HPDE6-E6E7 (cell line): ENCODE measurements around the gene WAS.
"Not testable (repeated sequence)": the region's sequence is repeated elsewhere in the genome, so short reads cannot be mapped to it uniquely, and the experiment has no call there.

Experiments
- DNase-seq: peaks from one replicate; pipeline ENCODE4 v3.0.0; 2011; ENCODE audit warnings: missing footprints; ENCODE audit errors: extremely low spot score

WAS gene

GRCh38 chrX:48685416-48685815 lies 1.8 kb downstream of the WAS start:
- no peak for DNase-seq

DNA sequence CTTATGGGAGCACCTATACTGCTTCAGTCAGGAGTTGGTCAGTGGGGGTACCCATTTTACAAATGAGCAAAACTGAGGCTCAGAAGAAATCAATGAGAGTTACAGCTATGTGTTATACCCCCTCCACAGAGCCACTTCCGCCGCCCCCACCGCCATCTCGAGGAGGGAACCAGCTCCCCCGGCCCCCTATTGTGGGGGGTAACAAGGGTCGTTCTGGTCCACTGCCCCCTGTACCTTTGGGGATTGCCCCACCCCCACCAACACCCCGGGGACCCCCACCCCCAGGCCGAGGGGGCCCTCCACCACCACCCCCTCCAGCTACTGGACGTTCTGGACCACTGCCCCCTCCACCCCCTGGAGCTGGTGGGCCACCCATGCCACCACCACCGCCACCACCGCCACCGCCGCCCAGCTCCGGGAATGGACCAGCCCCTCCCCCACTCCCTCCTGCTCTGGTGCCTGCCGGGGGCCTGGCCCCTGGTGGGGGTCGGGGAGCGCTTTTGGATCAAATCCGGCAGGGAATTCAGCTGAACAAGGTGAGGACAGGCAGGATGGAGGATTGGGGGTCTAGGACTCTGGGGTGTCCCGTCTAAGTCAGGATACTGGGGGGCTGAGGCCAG lies 5.0 kb downstream of the WAS start:
- DNase-seq: no peak

GRCh38 chrX:48689208-48689920 lies 5.8 kb downstream of the WAS start:
- no peak for DNase-seq

DNA sequence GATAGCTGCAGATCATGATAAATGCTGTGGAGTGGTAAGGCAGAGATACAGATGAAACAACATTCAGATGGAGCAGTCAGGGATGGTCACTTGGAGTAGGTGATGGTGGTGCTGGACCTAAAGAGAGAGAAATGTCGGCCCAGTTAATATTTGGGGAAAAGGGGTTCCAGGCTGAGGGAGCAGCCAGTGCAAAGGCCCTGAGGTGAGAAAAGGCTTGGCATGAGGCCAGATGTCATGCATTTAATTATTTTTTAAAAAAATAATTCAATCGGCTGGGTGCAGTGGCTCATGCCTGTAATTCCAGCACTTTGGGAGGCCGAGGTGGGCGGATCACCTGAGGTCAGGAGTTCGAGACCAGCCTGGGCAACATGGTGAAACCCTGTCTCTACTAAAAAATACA lies 8.1 kb downstream of the WAS start:
- not testable (repeated sequence) for DNase-seq

DNA sequence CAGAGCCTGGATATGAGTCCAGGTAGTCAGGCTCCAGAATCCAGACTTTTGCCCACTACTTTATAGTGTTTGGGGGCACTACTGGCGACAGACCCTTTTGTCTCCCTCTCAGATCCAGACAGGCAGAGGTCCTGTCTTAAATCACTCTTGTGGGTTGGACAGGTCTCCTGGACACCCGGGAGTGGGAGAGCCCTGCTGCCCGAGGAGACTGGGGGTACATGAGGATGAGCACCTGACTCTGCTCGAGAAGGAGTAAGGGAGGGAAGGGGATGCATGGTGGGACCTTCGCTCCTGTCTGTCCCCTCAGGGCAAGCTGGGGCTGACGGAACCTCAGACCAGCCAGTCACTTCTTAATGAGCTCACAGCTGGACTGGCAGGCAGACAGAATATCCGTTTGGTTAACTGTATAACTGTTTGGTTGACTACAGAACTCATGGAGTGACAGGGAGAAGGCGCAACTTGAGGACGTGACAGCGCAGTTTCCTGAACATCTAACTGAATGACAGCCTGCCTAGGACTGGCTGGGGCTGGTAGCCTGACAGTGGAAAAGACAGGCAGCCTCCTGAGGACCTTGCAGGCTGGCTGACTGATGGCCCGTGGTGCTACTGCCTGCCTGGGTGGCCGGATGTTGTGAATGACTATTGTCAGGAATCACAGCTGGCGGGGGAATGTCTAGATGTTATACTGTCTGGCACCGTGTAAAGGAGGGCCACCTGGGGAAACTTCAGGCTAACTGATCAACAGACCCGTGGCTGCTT lies 11.4 kb downstream of the WAS start:
- no peak for DNase-seq

DNA sequence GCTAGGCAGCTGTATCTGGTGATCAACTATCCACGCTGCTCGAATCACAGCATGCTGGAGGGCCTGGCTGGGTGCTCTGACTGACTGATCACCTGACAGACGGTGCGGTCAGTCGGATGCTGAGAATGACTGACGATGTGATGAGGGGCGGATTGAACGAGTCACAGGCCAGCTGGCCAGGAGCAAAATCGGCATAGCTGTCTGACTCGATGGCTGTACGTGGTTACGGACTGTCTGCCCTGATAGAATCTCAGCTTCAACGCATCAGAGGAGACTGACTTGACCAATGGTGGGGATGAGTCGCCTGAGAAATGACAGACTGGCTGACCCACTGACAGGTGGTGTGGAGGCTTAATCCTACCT lies 11.9 kb downstream of the WAS start:
- no peak for DNase-seq

- DNase-seq: no peak
Observed at GRCh38 chrX:48695925-48696300, 12.3 kb downstream of the WAS start.

GRCh38 chrX:48696301-48696908 lies 12.8 kb downstream of the WAS start, which contains the start of gene SUV39H1:
Gene SUV39H1 (plus strand): TSS chrX:48696734. CDS start chrX:48696785, 51 bp downstream.
- peak; percentile 74 for DNase-seq

DNA sequence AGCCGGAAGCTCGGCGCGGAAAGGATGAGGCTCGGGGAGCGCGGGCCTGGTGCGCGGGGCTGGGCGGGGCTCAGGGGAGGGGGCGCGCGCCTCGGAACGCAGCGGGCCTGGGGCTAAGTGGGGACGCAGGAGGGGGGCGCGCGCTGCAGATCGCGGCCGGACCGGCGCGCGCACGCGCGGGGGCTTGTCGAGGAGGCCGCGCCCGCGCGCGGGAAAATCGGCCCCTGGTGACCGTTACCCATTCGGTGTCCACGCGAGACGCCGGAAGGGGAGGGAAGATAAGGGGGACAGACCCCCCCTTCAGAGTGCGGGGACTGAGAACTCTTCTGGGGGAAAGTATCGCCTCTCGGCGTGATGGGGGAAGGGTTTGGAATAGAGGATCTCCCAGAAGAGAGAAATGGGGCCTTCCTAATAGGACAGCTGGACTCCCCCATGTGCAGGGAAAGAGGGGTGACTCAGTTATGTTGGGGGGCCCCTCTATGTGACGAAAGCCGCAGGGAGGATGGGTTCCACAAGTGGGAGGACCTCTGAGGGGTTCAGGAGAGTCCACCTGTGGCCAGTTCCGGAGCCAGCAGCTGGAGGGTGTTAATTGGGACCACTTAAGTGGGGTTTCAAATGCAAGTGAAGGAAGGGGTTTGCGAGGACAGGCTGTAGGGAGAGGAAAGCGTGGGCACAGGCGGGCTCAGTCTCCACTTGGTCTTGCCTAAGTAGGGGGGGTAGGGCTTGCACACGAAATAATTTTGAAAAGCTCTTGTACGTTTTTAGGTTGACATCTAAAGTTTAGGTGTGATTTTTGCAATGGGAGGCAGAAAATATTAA lies 13.5 kb downstream of the WAS start:
- DNase-seq: no peak

DNA sequence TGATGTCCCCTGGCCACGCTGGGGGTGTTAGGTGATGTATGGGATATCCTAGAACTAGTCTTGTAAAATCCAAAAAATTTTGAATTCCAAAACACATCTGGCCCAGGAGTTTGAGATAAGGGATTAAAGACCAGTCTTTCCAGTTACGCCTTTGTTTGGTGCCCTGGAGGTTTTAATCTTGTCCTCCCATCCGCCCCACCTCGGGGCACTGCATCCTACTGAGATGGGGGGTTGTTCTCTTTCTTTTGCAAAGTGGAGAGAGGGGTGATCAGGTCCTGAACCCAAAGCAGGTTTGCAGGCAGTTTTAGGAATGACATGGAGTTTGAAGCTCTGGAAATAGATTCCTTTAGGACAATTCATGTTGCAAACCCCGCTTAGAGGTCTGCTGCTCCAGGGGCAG lies 14.7 kb downstream of the WAS start:
- DNase-seq: no peak

- no peak for DNase-seq
Observed at GRCh38 chrX:48700246-48700645, 16.6 kb downstream of the WAS start.

DNA sequence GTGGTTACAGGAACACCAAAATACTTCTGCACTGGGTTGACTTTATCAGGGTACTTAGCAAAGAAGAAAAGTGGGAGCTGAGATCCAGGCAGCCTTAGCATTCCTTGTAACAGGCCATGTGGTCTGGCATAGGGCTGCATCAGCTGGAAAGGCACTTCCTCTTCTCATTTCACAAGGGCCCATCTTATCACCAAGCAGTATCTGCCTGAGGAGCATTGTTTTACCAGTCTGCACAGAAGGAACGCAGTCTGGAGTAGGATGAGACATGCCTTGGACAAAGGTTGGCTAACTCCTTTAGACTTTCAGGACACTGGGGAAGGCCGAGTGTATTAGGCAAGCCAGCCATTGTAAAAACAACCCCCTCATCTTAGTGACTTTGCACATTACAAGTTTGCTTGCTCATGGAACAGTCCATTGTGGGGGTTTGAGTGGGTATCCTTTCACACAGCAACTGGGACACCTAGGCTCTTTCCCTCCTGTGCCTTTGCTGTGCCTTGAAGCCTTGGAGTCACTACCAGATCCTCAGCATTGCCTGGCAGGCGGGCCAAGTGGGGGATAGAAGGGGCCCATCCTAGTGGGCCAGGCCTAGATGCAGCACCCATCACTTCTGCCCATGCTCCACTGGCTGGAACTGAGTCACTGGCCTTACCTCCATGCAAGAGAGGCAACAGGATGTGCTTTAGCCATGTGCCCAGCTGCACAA lies 17.5 kb downstream of the WAS start:
- DNase-seq: no peak

DNA sequence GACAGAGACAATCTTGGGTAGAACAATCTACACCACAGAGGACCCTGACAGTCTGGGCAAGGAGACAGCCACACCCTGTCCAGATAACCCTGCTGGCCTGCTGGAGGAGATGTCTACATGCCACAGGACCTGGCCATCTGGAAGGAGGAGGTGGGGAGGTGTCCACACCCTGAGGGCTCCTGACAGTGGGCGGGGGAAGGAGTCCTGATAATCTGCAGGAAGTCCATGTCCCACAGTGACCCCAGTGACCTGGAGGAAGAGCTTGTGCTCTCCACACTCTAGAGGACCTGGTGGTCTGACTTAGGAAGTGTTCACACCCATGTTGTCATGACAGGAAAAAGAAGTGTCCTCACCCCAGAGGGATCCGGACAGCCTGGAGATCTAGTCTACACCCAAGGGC lies 18.4 kb downstream of the WAS start:
- no peak for DNase-seq

DNA sequence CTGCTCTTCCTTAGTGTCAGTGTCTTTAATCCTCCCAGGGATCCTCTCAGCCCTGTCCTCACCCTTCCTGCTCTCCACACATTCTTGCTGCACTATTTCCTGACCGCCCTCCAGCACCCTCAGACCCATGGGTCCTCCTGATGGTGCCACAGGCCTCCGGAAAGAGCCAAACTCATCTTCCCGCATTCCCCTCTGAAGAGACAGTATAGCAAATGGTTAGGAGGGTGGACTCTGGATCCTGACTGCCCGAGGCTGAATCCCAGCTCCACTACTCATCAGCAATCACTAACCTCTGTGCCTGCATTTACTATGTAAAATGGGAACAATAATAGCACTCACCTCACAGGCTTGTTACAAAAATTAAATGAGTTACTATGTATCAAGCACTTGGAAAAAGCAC lies 19.1 kb downstream of the WAS start:
- DNase-seq: no peak

- DNase-seq: no peak
Observed at GRCh38 chrX:48703228-48703627, 19.6 kb downstream of the WAS start.

DNA sequence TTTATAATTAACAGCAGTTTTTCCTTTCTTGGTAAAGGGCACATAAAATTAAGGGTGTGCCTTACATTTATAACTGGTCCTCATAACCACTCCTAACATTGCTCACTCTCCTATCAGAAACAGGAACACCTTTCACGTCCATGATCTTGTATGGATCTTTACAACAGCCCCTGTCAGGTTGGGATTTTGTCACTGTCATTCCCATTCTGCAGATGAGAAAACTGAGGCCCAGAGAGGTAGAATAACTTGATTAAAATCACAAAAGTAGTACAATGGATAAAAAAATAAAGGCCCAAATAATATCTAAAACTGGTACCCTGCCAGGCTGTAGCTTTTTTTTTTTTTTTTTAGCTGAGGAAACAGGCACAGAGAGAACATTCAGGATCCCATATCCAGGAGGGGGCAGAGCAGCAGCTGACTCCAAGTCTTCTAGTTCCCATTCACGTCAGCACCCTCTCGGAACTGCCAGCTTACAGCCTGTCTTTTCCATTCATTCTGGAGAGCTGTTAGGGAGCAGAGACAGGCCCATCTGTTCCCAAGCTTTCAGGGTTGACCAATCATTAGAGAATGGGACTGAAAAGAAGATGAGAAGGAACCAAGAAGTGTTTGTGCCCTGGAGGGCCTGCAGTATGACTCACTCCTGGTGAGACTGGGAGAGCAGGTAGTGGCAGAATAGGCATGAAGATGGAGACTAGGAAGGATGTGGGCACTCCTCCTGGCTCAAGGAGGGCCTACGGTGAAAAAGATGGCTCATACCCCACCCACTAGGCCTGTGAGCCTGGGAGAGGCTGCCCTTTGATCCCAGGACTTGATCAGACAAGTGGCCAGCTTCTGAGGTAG lies 20.3 kb downstream of the WAS start:
- DNase-seq: peak; percentile 68

DNA sequence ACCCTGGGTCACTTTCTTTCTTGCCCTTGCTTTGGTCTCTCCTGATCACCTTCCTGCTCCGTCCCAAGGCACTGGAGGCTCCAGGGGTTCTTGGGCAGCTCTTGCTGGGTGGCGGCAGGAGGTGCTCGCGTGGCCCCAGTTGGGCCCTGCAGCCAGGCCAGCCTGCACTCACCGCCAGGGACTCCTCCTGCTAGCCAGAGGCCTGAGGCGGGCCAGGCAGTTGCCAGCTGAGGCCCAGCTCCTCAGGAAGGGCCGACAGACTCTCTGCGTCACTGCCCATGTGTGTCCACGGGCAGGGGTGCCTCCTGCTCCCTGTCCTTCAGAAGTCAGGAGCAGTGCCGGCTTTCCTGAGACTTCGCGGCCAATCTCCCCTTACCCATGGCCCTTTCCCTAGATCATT lies 22.3 kb downstream of the WAS start:
- DNase-seq: no peak

- no peak for DNase-seq
Observed at GRCh38 chrX:48709522-48710112, 26.0 kb downstream of the WAS start.

GRCh38 chrX:48711162-48711928 lies 27.7 kb downstream of the WAS start:
- DNase-seq: no peak
